Panc1 (cell line): Measurements from ENCODE around the gene TACC2. TPM values are rescaled to one million over a fixed set of nuclear protein-coding genes. Genes with fewer than 3 reads are reported as not detected.

ENCODE experiments used
- ATAC-seq: fragments of 200-7000 bp; cut with Tn5 transposase; 2 replicates; pipeline ENCODE4 v1.9.1; 2020; ENCODE audit warnings: mild to moderate bottlenecking, moderate library complexity
- BruUV-seq: library from RNA; stranded (reverse); fragments of 400-500 nt; replicated peaks from 2 replicates; lab custom pipeline; 2021; lab: Mats Ljungman, UMichigan
- CTCF ChIA-PET: fragments of 300-600 bp; sonication (Branson Sonifier 250); formaldehyde crosslinking; loops from one replicate; lab custom pipeline; 2022; ENCODE audit warnings: antibody characterized with exemption; lab: Charles Lee
- POLR2A ChIA-PET: fragments of 300-600 bp; sonication (Branson Sonifier 250); formaldehyde crosslinking; loops from one replicate; lab custom pipeline; 2022; ENCODE audit warnings: antibody characterized with exemption; lab: Charles Lee
- DNase-seq: peaks from one replicate; pipeline ENCODE4 v3.0.0-alpha.2; 2010; ENCODE audit warnings: low read depth, low spot score
- H3K27ac ChIP-seq: 2 replicates; pipeline ENCODE4 v1.5.1; 2011; ENCODE audit warnings: mild to moderate bottlenecking, low read length, inconsistent platforms
- H3K27me3 ChIP-seq: fragments of 200-500 bp; sonication (Bioruptor generic); 2 replicates; pipeline ENCODE4 v1.6.0; 2014; ENCODE audit warnings: low read length, inconsistent platforms; ENCODE audit not compliant: control insufficient read depth, insufficient read depth
- H3K36me3 ChIP-seq: fragments of 200-500 bp; sonication (Bioruptor generic); 2 replicates; pipeline ENCODE4 v1.5.1; 2014; ENCODE audit warnings: inconsistent platforms, mild to moderate bottlenecking, low read length, moderate library complexity; ENCODE audit not compliant: control insufficient read depth, insufficient read depth
- H3K4me1 ChIP-seq: 2 replicates; pipeline ENCODE4 v1.5.1; 2011; ENCODE audit warnings: inconsistent platforms, mild to moderate bottlenecking, low read length, moderate library complexity; ENCODE audit not compliant: control insufficient read depth, insufficient read depth
- H3K4me3 ChIP-seq, 2 experiments: 2 replicates each; pipeline ENCODE4 v1.5.1; 2011 to 2012; ENCODE audit warnings: low read depth in 2 of 2, low read length in 2 of 2, mild to moderate bottlenecking in 2 of 2, inconsistent platforms in 1 of 2, moderate library complexity in 1 of 2
- H3K9me3 ChIP-seq: fragments of 200-500 bp; sonication (Bioruptor generic); 2 replicates; pipeline ENCODE4 v1.5.1; 2014; ENCODE audit warnings: low read depth, mild to moderate bottlenecking, inconsistent platforms, low read length, moderate library complexity; ENCODE audit not compliant: control insufficient read depth, insufficient read depth
- POLR2AphosphoS5 ChIP-seq: IDR thresholded peaks from 2 replicates; pipeline ENCODE4 v1.6.1; 2012; ENCODE audit warnings: mild to moderate bottlenecking, low read depth, low read length, moderate library complexity
- REST ChIP-seq, 2 experiments: IDR thresholded peaks; 2 replicates each; pipeline ENCODE4 v1.6.1; 2011 to 2012; ENCODE audit warnings: low read depth in 2 of 2, control low read depth in 1 of 2, low read length in 1 of 2, mild to moderate bottlenecking in 1 of 2, moderate library complexity in 1 of 2; ENCODE audit not compliant: insufficient read depth in 1 of 2
- SIN3A ChIP-seq: IDR thresholded peaks from 2 replicates; pipeline ENCODE4 v1.6.1; 2012; ENCODE audit warnings: low read depth, mild to moderate bottlenecking, low read length, moderate library complexity, borderline replicate concordance; ENCODE audit not compliant: insufficient read depth
- TCF7L2 ChIP-seq: IDR thresholded peaks from 2 replicates; pipeline ENCODE4 v1.6.1; 2011; ENCODE audit warnings: mild to moderate bottlenecking, low read depth, low read length, inconsistent platforms
- in situ Hi-C: cut with HindIII; loops from 2 replicates; pipeline ENCODE4 v1.10.0; 2016; ENCODE audit warnings: low sequenced_read_pairs, low pct_unique_long_range_greater_than_20kb
- intact Hi-C: fragments of 100-400 bp; cut with micrococcal nuclease; formaldehyde crosslinking; loops from one replicate; pipeline ENCODE4 v1.10.0; 2022; ENCODE audit not compliant: unreplicated experiment
- total RNA-seq: library from RNA; stranded (reverse); gene quantifications from one replicate; pipeline ENCODE4 v1.2.1, GENCODE V29; 2021; ENCODE audit not compliant: unreplicated experiment
- TF ChIP-seq, protein P1 (sequence below): fragments of 450-650 bp; IDR thresholded peaks from 2 replicates; pipeline ENCODE4 v1.5.1; 2017; ENCODE audit warnings: mild to moderate bottlenecking

Gene TACC2
- total RNA-seq, 1 experiment from 2014 or later = 133 TPM

DNA sequence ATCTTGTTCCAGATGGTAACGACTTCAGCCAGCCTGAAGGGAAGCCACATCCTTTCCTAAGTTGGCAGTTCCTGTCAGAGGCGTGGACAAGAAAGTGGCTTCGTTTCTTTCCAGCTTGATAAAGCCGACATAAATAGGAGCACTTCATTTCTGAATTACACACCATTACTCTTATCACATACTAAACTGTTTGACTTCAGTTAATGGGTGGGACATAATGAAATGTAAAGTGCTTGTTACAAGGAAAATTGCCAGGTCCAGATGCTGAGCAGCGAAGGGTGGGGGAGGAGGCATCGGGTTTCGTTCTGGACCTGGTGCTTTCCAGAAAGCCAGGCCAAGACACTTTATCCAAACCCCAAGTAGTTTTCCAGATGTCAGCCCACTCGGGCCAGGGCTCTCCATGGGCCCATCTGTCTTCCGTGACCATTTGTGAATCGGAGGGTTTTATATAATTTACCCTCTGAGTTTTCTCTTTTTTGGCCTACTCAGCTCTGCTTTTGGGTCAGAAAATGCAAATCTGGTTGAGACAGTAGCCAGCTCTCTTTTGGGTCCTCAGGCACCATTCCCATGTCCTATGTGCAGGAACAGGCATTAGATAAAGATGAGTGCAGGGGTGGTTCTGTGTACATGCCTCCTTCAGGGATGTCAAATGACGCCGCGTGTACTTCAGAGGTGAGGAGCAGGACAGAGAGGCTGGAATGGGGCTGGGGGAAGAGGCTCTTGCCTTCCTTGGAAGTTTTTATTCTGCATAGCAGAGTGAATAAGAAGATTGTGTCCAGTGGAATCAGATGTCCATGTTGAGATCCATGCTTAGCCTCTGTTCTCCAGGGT lies 90.2 kb downstream of the TACC2 start:
- peak overlapping the region; percentile 30 for H3K27ac ChIP-seq
- ChIA-PET POLR2A (no interaction called here), CTCF (no interaction called here)
- in situ Hi-C loops = no loop called here
- peaks cover 8% of the 10 kb centered on the region; the same call in 1 of the 2 replicates for H3K4me1 ChIP-seq
- H3K9me3 ChIP-seq = no peaks in the 10 kb centered on the region
- TF ChIP-seq SIN3A (no peak), TCF7L2 (no peak), POLR2AphosphoS5 (no peak), REST (IDR thresholded peaks at IDR 0.05; ENCODE audit: insufficient read depth in 1 of 2, low read depth in 2 of 2, low read length in 1 of 2) (no peak)
- TF ChIP-seq, protein P1, sequence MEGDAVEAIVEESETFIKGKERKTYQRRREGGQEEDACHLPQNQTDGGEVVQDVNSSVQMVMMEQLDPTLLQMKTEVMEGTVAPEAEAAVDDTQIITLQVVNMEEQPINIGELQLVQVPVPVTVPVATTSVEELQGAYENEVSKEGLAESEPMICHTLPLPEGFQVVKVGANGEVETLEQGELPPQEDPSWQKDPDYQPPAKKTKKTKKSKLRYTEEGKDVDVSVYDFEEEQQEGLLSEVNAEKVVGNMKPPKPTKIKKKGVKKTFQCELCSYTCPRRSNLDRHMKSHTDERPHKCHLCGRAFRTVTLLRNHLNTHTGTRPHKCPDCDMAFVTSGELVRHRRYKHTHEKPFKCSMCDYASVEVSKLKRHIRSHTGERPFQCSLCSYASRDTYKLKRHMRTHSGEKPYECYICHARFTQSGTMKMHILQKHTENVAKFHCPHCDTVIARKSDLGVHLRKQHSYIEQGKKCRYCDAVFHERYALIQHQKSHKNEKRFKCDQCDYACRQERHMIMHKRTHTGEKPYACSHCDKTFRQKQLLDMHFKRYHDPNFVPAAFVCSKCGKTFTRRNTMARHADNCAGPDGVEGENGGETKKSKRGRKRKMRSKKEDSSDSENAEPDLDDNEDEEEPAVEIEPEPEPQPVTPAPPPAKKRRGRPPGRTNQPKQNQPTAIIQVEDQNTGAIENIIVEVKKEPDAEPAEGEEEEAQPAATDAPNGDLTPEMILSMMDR = no peak
- DNase-seq (no peak), ATAC-seq (no peak)
- H3K27me3 ChIP-seq = no peaks in the 10 kb centered on the region
- H3K4me3 ChIP-seq = no peak overlapping the region
- no TSS peak for BruUV-seq
- H3K36me3 ChIP-seq = no peaks in the 10 kb centered on the region
- intact Hi-C loops = no loop called here

GRCh38 chr10:122082616-122083477 lies 93.9 kb downstream of the TACC2 start:
- TF ChIP-seq POLR2AphosphoS5 = no peak
- no peak for TF ChIP-seq SIN3A
- TF ChIP-seq, protein P1 = no peak
- TF ChIP-seq REST (IDR thresholded peaks at IDR 0.05; ENCODE audit: insufficient read depth in 1 of 2, low read depth in 2 of 2, low read length in 1 of 2) = no peak
- TF ChIP-seq TCF7L2 = no peak
- Histone ChIP-seq H3K27me3 (no peaks in the 10 kb centered on the region), H3K27ac (peak overlapping the region; percentile 26; the same call in 1 of the 2 replicates), H3K4me3 (no peak overlapping the region), H3K4me1 (peaks cover 8% of the 10 kb centered on the region; the same call in 1 of the 2 replicates), H3K9me3 (no peaks in the 10 kb centered on the region), H3K36me3 (no peaks in the 10 kb centered on the region)
- in situ Hi-C loops (no loop called here), intact Hi-C loops (no loop called here)
- ATAC-seq = no peak
- no peak for DNase-seq
- CTCF ChIA-PET = interaction anchor here (1.2 kb wide), 1 partner anchor 31 kb away, joined by 12 read pairs; no protein-coding TSS in a partner anchor
- no TSS peak for BruUV-seq
- POLR2A ChIA-PET = no interaction called here
